ENCODE measurements around the gene LMNTD2. TPM values are rescaled to one million over a fixed set of nuclear protein-coding genes. Genes with fewer than 3 reads are reported as not detected.
"Not testable (repeated sequence)": the region's sequence is repeated elsewhere in the genome, so short reads cannot be mapped to it uniquely, and the experiment has no call there.

Gene LMNTD2
- total RNA-seq, 1 donor = 1.6 TPM

GRCh38 chr11:516918-517685, 43.4 kb downstream of the LMNTD2 start:
- DNase-seq (ENCODE audit: low read depth in 2 of 3, low spot score in 2 of 3) = not testable (repeated sequence)

GRCh38 chr11:516400-516799, 44.1 kb downstream of the LMNTD2 start:
- no peak for DNase-seq (ENCODE audit: low read depth in 2 of 3, low spot score in 2 of 3)

GRCh38 chr11:515131-515530, 45.4 kb downstream of the LMNTD2 start:
- DNase-seq (ENCODE audit: low read depth in 2 of 3, low spot score in 2 of 3) = no peak

GRCh38 chr11:514606-515005, 45.9 kb downstream of the LMNTD2 start:
- DNase-seq (ENCODE audit: low read depth in 2 of 3, low spot score in 2 of 3) = no peak

GRCh38 chr11:512761-513595, 47.6 kb downstream of the LMNTD2 start:
- no peak for DNase-seq (ENCODE audit: low read depth in 2 of 3, low spot score in 2 of 3)

GRCh38 chr11:508956-509355, 51.6 kb downstream of the LMNTD2 start:
- DNase-seq (ENCODE audit: low read depth in 2 of 3, low spot score in 2 of 3) = no peak

- DNase-seq (ENCODE audit: low read depth in 2 of 3, low spot score in 2 of 3) = no peak
These were observed 52.6 kb downstream of the LMNTD2 start for GRCh38 chr11:507727-508515.

GRCh38 chr11:506995-507726, 53.4 kb downstream of the LMNTD2 start, which contains the start of gene RNH1:
Gene RNH1, minus strand, starts transcription at chr11:507242. Its CDS starts 5,080 bp downstream, at chr11:502162.
- DNase-seq (ENCODE audit: low read depth in 2 of 3, low spot score in 2 of 3) = peak; percentile 87 to 96 (median 92)

GRCh38 chr11:506238-506994, 54.1 kb downstream of the LMNTD2 start:
- DNase-seq (ENCODE audit: low read depth in 2 of 3, low spot score in 2 of 3) = peak; percentile 94 to 97 (median 97)

GRCh38 chr11:504994-505344, 55.6 kb downstream of the LMNTD2 start:
- no peak for DNase-seq (ENCODE audit: low read depth in 2 of 3, low spot score in 2 of 3)

Small RNA genes within 50 kb of the gene (small RNA-seq; reads per million reads assigned to genes)
- gene MIR210 = 0.95 reads per million, percentile 29 among the genes with 10 or more reads in this experiment

Other genes with a start within 250 kb of the LMNTD2 start
- gene IFITM1, start 246.7 kb downstream of the LMNTD2 start, total RNA-seq = 78.1 TPM
- 50.6 TPM for gene IFITM3, start 239.9 kb downstream of the LMNTD2 start, total RNA-seq
- 3.5 TPM for gene B4GALNT4, start 191.2 kb downstream of the LMNTD2 start, total RNA-seq
- 0.27 TPM for gene PKP3, start 166.5 kb downstream of the LMNTD2 start, total RNA-seq
- 75.7 TPM for gene SIGIRR, start 145.7 kb downstream of the LMNTD2 start, total RNA-seq
- gene ANO9, start 118.7 kb downstream of the LMNTD2 start, total RNA-seq = 7.0 TPM
- gene PTDSS2, start 110.5 kb downstream of the LMNTD2 start, total RNA-seq = 42.3 TPM
- gene RNH1, start 53.5 kb downstream of the LMNTD2 start, total RNA-seq = 165 TPM
- 22.1 TPM for gene HRAS, start 25.2 kb downstream of the LMNTD2 start, total RNA-seq
- gene LRRC56, start 23.2 kb downstream of the LMNTD2 start, total RNA-seq = 3.5 TPM
- 30.2 TPM for gene RASSF7, start 232 bp upstream of the LMNTD2 start, total RNA-seq
- 36.6 TPM for gene PHRF1, start 15.7 kb upstream of the LMNTD2 start, total RNA-seq
- 62.5 TPM for gene IRF7, start 55.2 kb upstream of the LMNTD2 start, total RNA-seq
- not detected for gene CDHR5, start 64.2 kb upstream of the LMNTD2 start, total RNA-seq
- gene SCT, start 66.4 kb upstream of the LMNTD2 start, total RNA-seq = not detected
- gene DRD4, start 76.5 kb upstream of the LMNTD2 start, total RNA-seq = 0.27 TPM
- 80.8 TPM for gene DEAF1, start 134.5 kb upstream of the LMNTD2 start, total RNA-seq
- gene TMEM80, start 135.1 kb upstream of the LMNTD2 start, total RNA-seq = 25.6 TPM
- 5.7 TPM for gene EPS8L2, start 145.5 kb upstream of the LMNTD2 start, total RNA-seq
- 401 TPM for gene TALDO1, start 186.7 kb upstream of the LMNTD2 start, total RNA-seq
- gene GATD1, start 216.7 kb upstream of the LMNTD2 start, total RNA-seq = 41.7 TPM
- not detected for gene CEND1, start 229.4 kb upstream of the LMNTD2 start, total RNA-seq
- gene SLC25A22, start 237.5 kb upstream of the LMNTD2 start, total RNA-seq = 12.1 TPM
- 11.3 TPM for gene PIDD1, start 244.5 kb upstream of the LMNTD2 start, total RNA-seq
- 2,675 TPM for gene RPLP2, start 249.2 kb upstream of the LMNTD2 start, total RNA-seq